ENCODE results near the gene PTPRN2. TPM values are rescaled to one million over a fixed set of nuclear protein-coding genes. Genes with fewer than 3 reads are reported as not detected.

PTPRN2 gene
- total RNA-seq, 1 experiment from 2014 or later, result not detected

DNA sequence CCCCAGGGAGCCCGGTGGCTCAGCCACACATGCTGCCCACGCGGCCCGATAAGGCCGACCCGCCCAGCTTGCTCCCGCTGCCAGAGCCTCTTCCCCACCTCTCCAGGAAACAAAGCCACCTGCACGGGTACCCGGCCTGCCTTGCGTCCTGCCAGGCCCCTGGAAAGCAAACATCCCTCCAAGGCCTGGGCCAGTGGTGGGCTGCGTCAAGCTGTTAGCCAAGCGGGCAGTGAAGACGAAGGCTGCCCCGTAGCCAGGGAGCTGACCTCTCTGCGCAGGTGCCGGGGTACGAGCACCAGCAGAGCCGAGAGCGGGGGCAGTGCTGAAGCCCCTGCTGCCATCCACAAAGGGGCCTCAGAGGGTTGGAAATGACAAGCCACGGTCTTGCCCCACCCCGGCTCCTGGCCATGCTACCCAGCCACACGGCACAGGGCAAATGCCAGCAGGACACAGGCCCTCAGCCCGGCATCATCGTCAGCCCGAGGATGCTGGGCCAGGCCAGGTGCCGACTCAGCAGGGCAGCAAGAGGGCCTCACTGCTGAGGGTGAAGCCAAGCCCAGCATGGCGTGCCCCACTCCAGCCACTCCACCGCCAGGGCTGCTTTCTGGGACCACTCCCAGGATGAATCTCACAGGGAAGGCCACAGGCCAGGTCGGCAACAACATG lies 140.0 kb downstream of the PTPRN2 start:
- H3K9me2 ChIP-seq (ENCODE audit: insufficient read depth), result no peaks in the 10 kb centered on the region
- no peaks in the 10 kb centered on the region for H3K9me3 ChIP-seq (ENCODE audit: insufficient read depth, low read depth)
- H4K20me1 ChIP-seq (ENCODE audit: insufficient read depth), result no peaks in the 10 kb centered on the region
- ChIA-PET CTCF (no interaction called here), POLR2A (ENCODE audit: unreplicated experiment) (no interaction called here)
- TF ChIP-seq EZH2 (IDR thresholded peaks at IDR 0.05; ENCODE audit: low read depth), result peak; percentile 81; the same call in 1 of the 2 replicates
- TF ChIP-seq, protein P1, sequence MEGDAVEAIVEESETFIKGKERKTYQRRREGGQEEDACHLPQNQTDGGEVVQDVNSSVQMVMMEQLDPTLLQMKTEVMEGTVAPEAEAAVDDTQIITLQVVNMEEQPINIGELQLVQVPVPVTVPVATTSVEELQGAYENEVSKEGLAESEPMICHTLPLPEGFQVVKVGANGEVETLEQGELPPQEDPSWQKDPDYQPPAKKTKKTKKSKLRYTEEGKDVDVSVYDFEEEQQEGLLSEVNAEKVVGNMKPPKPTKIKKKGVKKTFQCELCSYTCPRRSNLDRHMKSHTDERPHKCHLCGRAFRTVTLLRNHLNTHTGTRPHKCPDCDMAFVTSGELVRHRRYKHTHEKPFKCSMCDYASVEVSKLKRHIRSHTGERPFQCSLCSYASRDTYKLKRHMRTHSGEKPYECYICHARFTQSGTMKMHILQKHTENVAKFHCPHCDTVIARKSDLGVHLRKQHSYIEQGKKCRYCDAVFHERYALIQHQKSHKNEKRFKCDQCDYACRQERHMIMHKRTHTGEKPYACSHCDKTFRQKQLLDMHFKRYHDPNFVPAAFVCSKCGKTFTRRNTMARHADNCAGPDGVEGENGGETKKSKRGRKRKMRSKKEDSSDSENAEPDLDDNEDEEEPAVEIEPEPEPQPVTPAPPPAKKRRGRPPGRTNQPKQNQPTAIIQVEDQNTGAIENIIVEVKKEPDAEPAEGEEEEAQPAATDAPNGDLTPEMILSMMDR (conservative IDR thresholded peaks at IDR 0.05), result no peak
- intact Hi-C loops (cut with micrococcal nuclease; ENCODE audit: unreplicated experiment), result no loop called here
- H3K36me3 ChIP-seq (ENCODE audit: low read depth), result no peaks in the 10 kb centered on the region
- no TSS peak for BruUV-seq (replicated peaks)
- H3K27me3 ChIP-seq (ENCODE audit: insufficient read depth, low read depth), result peaks cover 100% of the 10 kb centered on the region
- no peak overlapping the region for H3K4me2 ChIP-seq
- no peak overlapping the region for H3K27ac ChIP-seq
- DNase-seq, result no peak
- H3K4me3 ChIP-seq, result no peak overlapping the region
- no peaks in the 10 kb centered on the region for H3F3A ChIP-seq (ENCODE audit: insufficient read depth, low read depth)
- no peak overlapping the region for H2AFZ ChIP-seq
- no peaks in the 10 kb centered on the region for H3K4me1 ChIP-seq (replicated peaks; ENCODE audit: insufficient read depth)
- no peaks in the 10 kb centered on the region for H3K79me2 ChIP-seq (ENCODE audit: low read depth)

- H3K79me2 ChIP-seq (ENCODE audit: low read depth), result no peaks in the 10 kb centered on the region
- H3K27me3 ChIP-seq (ENCODE audit: insufficient read depth, low read depth), result peaks cover 100% of the 10 kb centered on the region
- no peaks in the 10 kb centered on the region for H3K36me3 ChIP-seq (ENCODE audit: low read depth)
- TF ChIP-seq EZH2 (IDR thresholded peaks at IDR 0.05; ENCODE audit: low read depth), result no peak
- TF ChIP-seq, protein P1 (conservative IDR thresholded peaks at IDR 0.05), result no peak
- H3K4me3 ChIP-seq, result no peak overlapping the region
- ChIA-PET CTCF (no interaction called here), POLR2A (ENCODE audit: unreplicated experiment) (no interaction called here)
- intact Hi-C loops (cut with micrococcal nuclease; ENCODE audit: unreplicated experiment), result no loop called here
- DNase-seq, result no peak
- no peaks in the 10 kb centered on the region for H3K4me1 ChIP-seq (replicated peaks; ENCODE audit: insufficient read depth)
- no peak overlapping the region for H3K4me2 ChIP-seq
- no peak overlapping the region for H2AFZ ChIP-seq
- no peaks in the 10 kb centered on the region for H4K20me1 ChIP-seq (ENCODE audit: insufficient read depth)
- no peaks in the 10 kb centered on the region for H3K9me3 ChIP-seq (ENCODE audit: insufficient read depth, low read depth)
- H3K9me2 ChIP-seq (ENCODE audit: insufficient read depth), result no peaks in the 10 kb centered on the region; the same call in 1 of the 2 replicates
- H3K27ac ChIP-seq, result no peak overlapping the region
- H3F3A ChIP-seq (ENCODE audit: insufficient read depth, low read depth), result no peaks in the 10 kb centered on the region
- BruUV-seq (replicated peaks), result no TSS peak
These were observed 140.5 kb downstream of the PTPRN2 start for GRCh38 chr7:158447151-158447505.

DNA sequence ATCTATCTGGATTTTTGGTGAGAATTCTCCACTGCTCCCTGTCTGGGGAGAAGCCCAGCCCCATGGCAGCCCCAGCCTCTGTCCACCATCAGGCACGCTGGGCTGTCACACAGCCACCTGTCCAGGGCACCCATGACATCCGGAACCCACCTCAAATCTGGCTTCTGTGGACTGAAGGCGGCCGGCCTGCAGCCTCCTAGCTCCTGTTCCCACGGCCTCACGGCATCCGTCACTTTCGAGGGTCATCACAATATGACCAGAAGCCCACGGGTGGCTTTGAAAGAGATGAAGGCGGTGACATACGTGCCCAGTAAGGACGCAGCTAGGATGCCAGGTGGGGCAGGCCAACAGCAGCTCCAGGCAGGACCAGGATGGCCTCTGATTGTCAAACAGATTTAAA lies 140.9 kb downstream of the PTPRN2 start:
- intact Hi-C loops (cut with micrococcal nuclease; ENCODE audit: unreplicated experiment), result no loop called here
- Histone ChIP-seq H3K4me1 (replicated peaks; ENCODE audit: insufficient read depth) (no peaks in the 10 kb centered on the region), H4K20me1 (ENCODE audit: insufficient read depth) (no peaks in the 10 kb centered on the region), H3K9me3 (ENCODE audit: insufficient read depth, low read depth) (no peaks in the 10 kb centered on the region), H2AFZ (no peak overlapping the region), H3K36me3 (ENCODE audit: low read depth) (no peaks in the 10 kb centered on the region), H3K27me3 (ENCODE audit: insufficient read depth, low read depth) (peaks cover 98% of the 10 kb centered on the region), H3K4me3 (no peak overlapping the region), H3K9me2 (ENCODE audit: insufficient read depth) (no peaks in the 10 kb centered on the region; the same call in 1 of the 2 replicates), H3K4me2 (no peak overlapping the region), H3K27ac (no peak overlapping the region), H3K79me2 (ENCODE audit: low read depth) (no peaks in the 10 kb centered on the region), H3F3A (ENCODE audit: insufficient read depth, low read depth) (no peaks in the 10 kb centered on the region)
- ChIA-PET POLR2A (ENCODE audit: unreplicated experiment) (no interaction called here), CTCF (no interaction called here)
- no peak for DNase-seq
- BruUV-seq (replicated peaks), result no TSS peak
- TF ChIP-seq EZH2 (IDR thresholded peaks at IDR 0.05; ENCODE audit: low read depth), result no peak; the same call in 1 of the 2 replicates
- TF ChIP-seq, protein P1 (conservative IDR thresholded peaks at IDR 0.05), result no peak

Measured in PC-9 (cell line).